Stimulated activated CD8-positive, alpha-beta memory T cell treated with anti-CD3 and anti-CD28 coated beads, Interleukin-15, amount 100 ng/mL, for 1 hour (primary cell): Measurements from ENCODE around the gene STAM2.

Experiments used
- DNase-seq: peaks from one replicate; pipeline ENCODE4 v3.0.0-alpha.2; 2020; ENCODE audit warnings: low read depth

STAM2 gene

DNA sequence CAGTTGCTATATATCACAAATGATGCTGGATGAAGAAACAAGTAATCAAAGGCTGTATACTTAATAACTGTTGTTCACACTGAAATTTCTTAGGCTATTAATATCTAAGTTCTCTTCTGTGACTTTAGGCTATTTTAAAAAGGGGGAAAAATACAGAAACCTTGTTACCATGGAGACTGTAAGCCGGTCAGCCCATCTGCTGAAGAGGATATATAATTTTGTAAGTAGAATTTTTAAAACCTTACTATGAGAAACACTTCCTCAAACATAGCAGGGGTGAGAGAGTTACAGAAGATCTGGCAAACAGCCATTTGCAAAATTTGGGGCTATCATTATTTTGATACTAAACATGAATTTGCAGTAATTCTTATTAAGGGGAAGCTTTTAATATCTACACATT lies 104.5 kb downstream of the STAM2 start:
- no peak for DNase-seq

DNA sequence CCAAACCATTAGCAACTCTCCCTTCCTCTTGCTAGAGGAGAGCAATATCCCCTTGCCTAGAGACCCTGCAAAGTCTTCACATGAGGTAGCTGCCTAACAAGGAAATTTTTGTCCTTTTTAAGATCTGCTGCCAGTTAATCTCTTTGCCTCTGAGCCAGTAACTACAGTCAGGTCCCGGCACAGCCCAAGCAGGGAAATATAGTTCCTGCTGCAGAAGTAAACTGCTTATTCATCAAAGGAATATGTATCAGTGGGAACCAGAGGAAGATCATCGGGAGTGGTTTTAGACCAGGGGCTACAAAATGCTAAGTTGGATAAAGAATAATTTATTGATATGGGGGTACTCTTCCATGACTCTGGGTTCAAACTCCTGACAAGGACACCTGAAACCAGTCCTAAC lies 107.3 kb downstream of the STAM2 start:
- no peak for DNase-seq

DNA sequence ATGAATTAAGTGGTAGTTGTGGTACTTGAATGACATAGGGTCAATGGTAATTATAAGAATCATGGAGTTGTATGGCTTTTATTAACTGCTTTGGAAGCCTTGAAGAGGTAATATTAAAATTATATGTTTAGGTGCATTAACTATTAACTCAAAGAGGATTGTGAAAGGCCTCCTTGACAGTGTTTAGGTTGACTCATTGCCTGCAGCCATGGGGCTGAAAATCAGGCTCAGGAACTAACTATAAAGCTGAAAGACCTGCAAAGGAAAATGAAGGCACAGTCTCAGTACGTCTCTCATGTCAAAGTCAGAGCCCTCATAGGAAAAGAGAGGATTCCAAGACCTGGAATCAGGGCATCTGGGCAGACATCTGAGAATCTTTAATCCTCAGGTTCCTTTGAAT lies 107.7 kb downstream of the STAM2 start:
- DNase-seq = no peak
